RWPE2 (cell line): ENCODE measurements around the gene DIAPH3.

Source experiments
- ATAC-seq: fragments of 200-7000 bp; cut with Tn5 transposase; 3 replicates; pipeline ENCODE4 v1.9.1; 2021; ENCODE audit warnings: low read depth
- DNase-seq: peaks from one replicate; pipeline ENCODE4 v3.0.0-alpha.2; 2020; ENCODE audit warnings: low spot score
- H3K27ac ChIP-seq: fragments of 450-650 bp; 2 replicates; pipeline ENCODE4 v1.5.1; 2017; ENCODE audit warnings: mild to moderate bottlenecking; ENCODE audit not compliant: poor library complexity, severe bottlenecking
- H3K27me3 ChIP-seq: fragments of 250-450 bp; sonication (Bioruptor Pico); 2 replicates; pipeline ENCODE4 v1.5.1; 2021; ENCODE audit warnings: mild to moderate bottlenecking, moderate library complexity; ENCODE audit not compliant: insufficient read depth, poor library complexity, severe bottlenecking
- H3K36me3 ChIP-seq: fragments of 250-450 bp; sonication (Bioruptor Pico); 2 replicates; pipeline ENCODE4 v1.5.1; 2020; ENCODE audit warnings: low read depth, mild to moderate bottlenecking, moderate library complexity
- H3K4me1 ChIP-seq: fragments of 250-450 bp; sonication (Bioruptor Pico); 2 replicates; pipeline ENCODE4 v1.5.1; 2021; ENCODE audit warnings: mild to moderate bottlenecking, moderate library complexity; ENCODE audit not compliant: insufficient read depth, poor library complexity, severe bottlenecking
- H3K4me3 ChIP-seq: fragments of 250-450 bp; sonication (Bioruptor Pico); 2 replicates; pipeline ENCODE4 v1.5.1; 2021; ENCODE audit warnings: mild to moderate bottlenecking, moderate library complexity; ENCODE audit not compliant: severe bottlenecking
- H3K9me3 ChIP-seq: fragments of 250-450 bp; sonication (Bioruptor Pico); 2 replicates; pipeline ENCODE4 v1.5.1; 2021; ENCODE audit warnings: mild to moderate bottlenecking, moderate library complexity; ENCODE audit not compliant: severe bottlenecking
- TF ChIP-seq, protein P1 (sequence below): fragments of 450-650 bp; IDR thresholded peaks from one replicate; pipeline ENCODE4 v1.5.1; 2017; ENCODE audit warnings: mild to moderate bottlenecking, moderate library complexity; ENCODE audit not compliant: poor library complexity, severe bottlenecking

The DIAPH3 gene

GRCh38 chr13:60111691-60112090 is 52.0 kb downstream of the DIAPH3 start:
- no peak overlapping the region for H3K4me3 ChIP-seq
- DNase-seq (no peak), ATAC-seq (no peak)
- peaks cover 4% of the 10 kb centered on the region for H3K4me1 ChIP-seq
- no peaks in the 10 kb centered on the region for H3K27me3 ChIP-seq
- TF ChIP-seq, protein P1, sequence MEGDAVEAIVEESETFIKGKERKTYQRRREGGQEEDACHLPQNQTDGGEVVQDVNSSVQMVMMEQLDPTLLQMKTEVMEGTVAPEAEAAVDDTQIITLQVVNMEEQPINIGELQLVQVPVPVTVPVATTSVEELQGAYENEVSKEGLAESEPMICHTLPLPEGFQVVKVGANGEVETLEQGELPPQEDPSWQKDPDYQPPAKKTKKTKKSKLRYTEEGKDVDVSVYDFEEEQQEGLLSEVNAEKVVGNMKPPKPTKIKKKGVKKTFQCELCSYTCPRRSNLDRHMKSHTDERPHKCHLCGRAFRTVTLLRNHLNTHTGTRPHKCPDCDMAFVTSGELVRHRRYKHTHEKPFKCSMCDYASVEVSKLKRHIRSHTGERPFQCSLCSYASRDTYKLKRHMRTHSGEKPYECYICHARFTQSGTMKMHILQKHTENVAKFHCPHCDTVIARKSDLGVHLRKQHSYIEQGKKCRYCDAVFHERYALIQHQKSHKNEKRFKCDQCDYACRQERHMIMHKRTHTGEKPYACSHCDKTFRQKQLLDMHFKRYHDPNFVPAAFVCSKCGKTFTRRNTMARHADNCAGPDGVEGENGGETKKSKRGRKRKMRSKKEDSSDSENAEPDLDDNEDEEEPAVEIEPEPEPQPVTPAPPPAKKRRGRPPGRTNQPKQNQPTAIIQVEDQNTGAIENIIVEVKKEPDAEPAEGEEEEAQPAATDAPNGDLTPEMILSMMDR, result no peak
- peaks cover 31% of the 10 kb centered on the region for H3K36me3 ChIP-seq
- H3K27ac ChIP-seq, result no peak overlapping the region
- peaks cover 4% of the 10 kb centered on the region for H3K9me3 ChIP-seq

DNA sequence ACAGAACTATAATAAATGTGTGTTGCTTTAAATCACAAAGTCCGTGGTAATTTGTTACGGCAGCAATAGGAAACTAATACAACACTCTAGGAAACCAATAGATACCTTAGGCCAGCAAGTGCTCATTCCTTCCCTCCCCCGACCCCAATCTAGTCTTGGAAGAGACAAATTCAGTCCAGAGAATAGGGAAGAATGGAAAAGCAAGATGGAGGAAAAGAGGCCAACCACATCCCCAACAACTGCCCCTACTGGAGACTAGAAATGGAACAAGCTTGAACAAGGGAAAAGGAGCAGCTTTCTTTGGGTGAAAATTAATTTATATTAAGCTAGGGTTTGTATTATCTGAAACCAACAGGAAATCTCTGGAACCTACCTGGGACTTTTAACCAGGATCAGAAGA is 54.4 kb downstream of the DIAPH3 start:
- ATAC-seq (no peak), DNase-seq (no peak)
- peaks cover 33% of the 10 kb centered on the region for H3K36me3 ChIP-seq
- no peak overlapping the region for H3K27ac ChIP-seq
- H3K27me3 ChIP-seq, result no peaks in the 10 kb centered on the region
- peaks cover under 1% of the 10 kb centered on the region for H3K9me3 ChIP-seq
- TF ChIP-seq, protein P1, result no peak
- H3K4me1 ChIP-seq, result peaks cover 4% of the 10 kb centered on the region
- no peak overlapping the region for H3K4me3 ChIP-seq

- DNase-seq (no peak), ATAC-seq (no peak)
- H3K27me3 ChIP-seq, result no peaks in the 10 kb centered on the region
- H3K27ac ChIP-seq, result no peak overlapping the region
- H3K4me1 ChIP-seq, result peaks cover 4% of the 10 kb centered on the region
- no peak overlapping the region for H3K4me3 ChIP-seq
- peaks cover 33% of the 10 kb centered on the region for H3K36me3 ChIP-seq
- no peaks in the 10 kb centered on the region for H3K9me3 ChIP-seq
- TF ChIP-seq, protein P1, result no peak
These were observed 55.1 kb downstream of the DIAPH3 start for GRCh38 chr13:60108589-60108988.

DNA sequence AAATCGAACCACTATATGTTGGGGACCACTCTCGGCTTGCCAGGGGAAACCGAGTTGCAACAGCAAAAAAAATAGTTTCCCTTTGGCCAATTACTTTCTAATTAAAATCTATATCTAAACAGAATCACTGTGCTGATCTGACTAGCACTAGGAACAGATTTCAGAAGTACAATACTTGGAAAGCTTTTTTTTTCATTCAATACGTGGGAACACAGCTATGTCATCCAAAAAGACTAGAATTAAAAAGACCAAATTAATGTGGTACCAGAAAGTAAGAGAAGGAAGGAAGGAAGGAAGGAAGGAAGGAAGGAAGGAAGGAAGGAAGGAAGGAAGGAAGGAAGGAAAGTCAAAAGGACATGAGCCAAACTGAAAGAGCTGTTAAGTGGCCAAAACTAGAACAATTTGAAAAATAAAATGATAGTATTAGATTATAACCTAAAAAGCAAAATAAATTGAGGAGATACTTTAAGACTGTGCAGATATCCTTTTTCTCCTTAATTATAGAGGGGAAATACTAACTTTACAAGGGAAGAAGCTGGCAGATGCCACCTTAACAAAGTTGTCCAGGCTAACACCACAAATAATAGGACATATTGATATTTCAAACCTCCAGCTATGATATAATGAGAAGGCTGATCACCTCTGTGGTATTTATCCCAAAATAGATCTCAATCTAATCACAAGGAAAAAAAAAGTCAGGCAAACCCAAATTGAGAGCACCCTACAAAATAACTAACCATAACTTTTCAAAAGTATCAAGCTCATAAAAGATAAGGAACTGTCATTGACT is 63.9 kb downstream of the DIAPH3 start:
- no peaks in the 10 kb centered on the region for H3K9me3 ChIP-seq
- no peaks in the 10 kb centered on the region for H3K4me1 ChIP-seq
- no peak overlapping the region for H3K4me3 ChIP-seq
- no peaks in the 10 kb centered on the region for H3K27me3 ChIP-seq
- H3K27ac ChIP-seq, result no peak overlapping the region
- H3K36me3 ChIP-seq, result no peaks in the 10 kb centered on the region
- no peak for ATAC-seq
- TF ChIP-seq, protein P1, result no peak
- DNase-seq, result no peak

GRCh38 chr13:60095300-60095699 is 68.4 kb downstream of the DIAPH3 start:
- Histone ChIP-seq H3K4me3 (no peak overlapping the region), H3K4me1 (no peaks in the 10 kb centered on the region), H3K27me3 (no peaks in the 10 kb centered on the region), H3K9me3 (no peaks in the 10 kb centered on the region), H3K27ac (no peak overlapping the region), H3K36me3 (peaks cover 18% of the 10 kb centered on the region)
- ATAC-seq (no peak), DNase-seq (no peak)
- TF ChIP-seq, protein P1, result no peak
